Fibroblast of the aortic adventitia (primary cell): ENCODE data around the gene APOL4. TPM values are rescaled to one million over a fixed set of nuclear protein-coding genes. Genes with fewer than 3 reads are reported as not detected.

Experiments used
- DNase-seq: peaks from one replicate; pipeline ENCODE4 v3.0.0-alpha.2; 2010; ENCODE audit warnings: low read depth
- H3K4me3 ChIP-seq: 2 replicates; pipeline ENCODE4 v1.5.1; 2011; ENCODE audit warnings: low read depth, mild to moderate bottlenecking, control low read depth, low read length, moderate library complexity
- total RNA-seq: library from RNA; depleted of rRNA; stranded (reverse); fragments of >200 nt; gene quantifications from 2 replicates; pipeline ENCODE4 v1.2.3, GENCODE V29; 2012; ENCODE audit warnings: low replicate concordance
- TF ChIP-seq, protein P1 (sequence below): IDR thresholded peaks from 2 replicates; pipeline ENCODE4 v1.5.1; 2011; ENCODE audit warnings: mild to moderate bottlenecking, low read length, control low read depth, inconsistent platforms; ENCODE audit not compliant: insufficient read depth

The APOL4 gene
- total RNA-seq, 1 donor = 2.0 TPM

DNA sequence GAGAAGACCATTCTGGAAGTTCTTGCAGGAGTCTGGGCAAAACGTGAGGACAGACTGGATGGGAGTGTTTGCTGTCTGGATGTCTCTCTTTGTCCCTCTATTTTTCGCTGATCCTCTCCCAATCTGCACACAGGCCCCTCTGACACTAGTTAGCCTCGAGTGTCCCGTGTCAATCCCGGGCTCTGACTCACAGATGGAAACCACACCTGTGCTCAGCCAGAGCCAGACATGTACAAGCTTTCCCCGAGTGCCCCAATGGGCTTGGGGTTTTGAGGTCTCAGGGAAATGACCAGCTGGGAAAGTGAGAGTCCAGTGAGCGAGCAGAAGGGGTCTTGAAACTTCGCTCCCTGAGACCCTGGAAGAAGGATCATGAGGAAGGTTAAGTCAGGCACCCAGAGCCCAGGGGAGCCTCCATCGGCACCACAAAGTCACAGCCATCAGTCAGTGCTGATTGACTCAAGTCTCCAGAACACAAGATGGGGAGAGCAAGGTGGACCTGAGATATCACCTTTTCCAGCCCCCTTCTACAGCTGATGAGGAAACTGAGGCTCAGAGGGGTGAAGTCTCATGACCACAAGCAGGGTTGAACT lies 23.8 kb upstream of the APOL4 start:
- TF ChIP-seq, protein P1, sequence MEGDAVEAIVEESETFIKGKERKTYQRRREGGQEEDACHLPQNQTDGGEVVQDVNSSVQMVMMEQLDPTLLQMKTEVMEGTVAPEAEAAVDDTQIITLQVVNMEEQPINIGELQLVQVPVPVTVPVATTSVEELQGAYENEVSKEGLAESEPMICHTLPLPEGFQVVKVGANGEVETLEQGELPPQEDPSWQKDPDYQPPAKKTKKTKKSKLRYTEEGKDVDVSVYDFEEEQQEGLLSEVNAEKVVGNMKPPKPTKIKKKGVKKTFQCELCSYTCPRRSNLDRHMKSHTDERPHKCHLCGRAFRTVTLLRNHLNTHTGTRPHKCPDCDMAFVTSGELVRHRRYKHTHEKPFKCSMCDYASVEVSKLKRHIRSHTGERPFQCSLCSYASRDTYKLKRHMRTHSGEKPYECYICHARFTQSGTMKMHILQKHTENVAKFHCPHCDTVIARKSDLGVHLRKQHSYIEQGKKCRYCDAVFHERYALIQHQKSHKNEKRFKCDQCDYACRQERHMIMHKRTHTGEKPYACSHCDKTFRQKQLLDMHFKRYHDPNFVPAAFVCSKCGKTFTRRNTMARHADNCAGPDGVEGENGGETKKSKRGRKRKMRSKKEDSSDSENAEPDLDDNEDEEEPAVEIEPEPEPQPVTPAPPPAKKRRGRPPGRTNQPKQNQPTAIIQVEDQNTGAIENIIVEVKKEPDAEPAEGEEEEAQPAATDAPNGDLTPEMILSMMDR = no peak
- H3K4me3 ChIP-seq = no peak overlapping the region
- no peak for DNase-seq

- TF ChIP-seq, protein P1 = no peak
- H3K4me3 ChIP-seq = no peak overlapping the region
- DNase-seq = no peak
Measured at GRCh38 chr22:36224245-36224644, 22.6 kb upstream of the APOL4 start.

GRCh38 chr22:36223504-36223903 lies 21.9 kb upstream of the APOL4 start:
- no peak overlapping the region for H3K4me3 ChIP-seq
- TF ChIP-seq, protein P1 = no peak
- no peak for DNase-seq

DNA sequence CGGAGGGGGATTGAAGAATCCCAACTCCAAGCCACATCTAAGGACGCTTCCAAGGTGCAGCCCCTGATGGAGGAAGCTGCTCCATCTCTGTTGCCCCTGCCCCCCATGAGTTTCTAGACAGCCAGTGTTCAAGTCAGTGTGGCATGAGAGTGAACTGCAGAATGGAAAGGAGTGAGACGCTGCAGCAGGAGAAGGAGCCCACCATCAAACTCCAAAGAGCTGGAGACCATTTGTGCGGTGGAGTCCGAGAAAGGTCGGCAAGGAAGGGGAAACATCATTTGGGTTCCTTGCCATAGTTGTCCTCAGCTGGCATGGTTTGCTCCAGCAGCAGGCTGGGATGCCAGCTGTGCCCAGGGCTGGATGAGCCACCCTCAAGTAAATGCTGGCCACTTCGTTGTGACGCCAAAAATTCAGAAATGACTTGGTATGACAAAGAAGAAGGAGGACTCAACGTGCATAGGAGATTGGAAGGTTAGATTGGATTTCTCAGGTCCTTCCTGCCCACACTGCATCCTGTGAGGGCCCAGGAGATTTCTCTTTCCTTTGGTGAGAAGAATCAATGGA lies 21.4 kb upstream of the APOL4 start:
- TF ChIP-seq, protein P1 = no peak
- no peak for DNase-seq
- H3K4me3 ChIP-seq = no peak overlapping the region

- peak; percentile 68 for DNase-seq
- TF ChIP-seq, protein P1 = peak; percentile 78
- no peak overlapping the region for H3K4me3 ChIP-seq
Measured at GRCh38 chr22:36221799-36222751, 20.5 kb upstream of the APOL4 start.

DNA sequence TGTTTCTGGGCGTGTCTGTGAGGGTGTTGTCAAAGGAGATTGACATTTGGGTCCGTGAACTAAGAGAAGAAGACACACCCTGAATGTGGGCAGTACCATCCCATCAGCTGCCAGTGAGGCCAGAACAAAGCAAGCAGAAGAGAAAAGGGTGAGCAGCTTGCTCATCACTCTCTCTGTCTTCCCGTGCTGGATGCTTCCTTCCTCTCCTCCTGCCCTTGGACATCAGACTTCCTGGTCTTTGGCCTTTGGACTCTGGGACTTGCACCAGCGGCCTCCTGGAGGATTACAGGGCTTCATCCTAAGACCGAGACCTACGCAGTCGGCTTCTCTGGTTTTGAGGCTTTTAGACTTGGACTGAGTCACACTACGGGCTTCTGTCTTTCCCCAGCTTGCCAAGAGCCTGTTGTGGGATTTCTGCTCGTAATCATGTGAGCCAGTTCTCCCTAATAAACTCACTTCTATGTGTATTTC lies 18.9 kb upstream of the APOL4 start:
- peak; percentile 36 for DNase-seq
- TF ChIP-seq, protein P1 = no peak
- H3K4me3 ChIP-seq = no peak overlapping the region
